ENCODE data around the gene NCF2.

The NCF2 gene

DNA sequence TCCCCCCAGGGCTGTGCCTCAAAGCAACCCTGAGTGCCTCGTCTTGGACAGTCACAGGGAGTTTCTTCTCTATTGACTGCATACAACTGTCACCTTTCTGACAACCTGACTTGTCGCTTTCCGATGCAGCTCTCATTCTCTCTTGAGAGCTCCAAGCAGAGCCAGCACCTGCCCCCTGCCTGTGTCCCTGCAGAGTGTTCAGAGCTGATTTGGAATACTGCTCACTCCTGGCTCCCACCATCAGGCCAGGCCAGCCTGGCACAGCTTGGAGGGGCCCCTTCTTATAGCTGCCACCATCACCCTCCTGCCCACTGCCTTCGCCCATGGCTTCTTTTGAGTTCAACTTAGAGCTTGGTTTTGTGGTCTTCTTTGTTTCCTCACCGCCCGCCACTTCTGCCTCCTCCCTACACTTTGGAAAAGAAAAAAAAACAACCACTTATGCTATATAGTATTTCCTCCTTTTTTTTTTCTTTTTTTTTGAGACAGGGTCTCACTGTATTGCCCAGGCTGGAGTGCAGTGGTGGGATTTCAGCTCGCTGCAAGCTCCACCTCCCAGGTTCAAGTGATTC is 12.3 kb downstream of the NCF2 start:
- H3K9me3 ChIP-seq (ENCODE audit: control extremely low read depth in 1 of 5, control insufficient read depth in 4 of 5, insufficient read depth in 2 of 5, low read depth in 1 of 5, low read length in 4 of 5) = no peaks in the 10 kb centered on the region
- H3K4me3 ChIP-seq (ENCODE audit: control insufficient read depth in 1 of 7, extremely low read depth in 1 of 7, insufficient read depth in 4 of 7, low read depth in 2 of 7, low read length in 6 of 7) = no peak overlapping the region
- DNase-seq = peak in 2 of 3 donors; percentile 35 to 51
- peaks cover 0 to 59% (median 17%) of the 10 kb centered on the region in 4 experiments for H3K4me1 ChIP-seq (ENCODE audit: control extremely low read depth in 1 of 4, control insufficient read depth in 4 of 4, insufficient read depth in 4 of 4, low read length in 3 of 4)
- WGBS (ENCODE audit: insufficient coverage) = 53% methylated on average over 7 of the region's 7 CpGs
- peaks cover 0 to 10% (median 0%) of the 10 kb centered on the region in 4 experiments for H3K36me3 ChIP-seq (ENCODE audit: control insufficient read depth in 4 of 4, insufficient read depth in 4 of 4, low read length in 3 of 4)
- ChIA-PET CTCF (interaction anchor here (0.6 to 3.7 kb wide), 10 partner anchors 9 to 1109 kb away, joined by 3 to 28 read pairs (median 4); no protein-coding TSS in a partner anchor), POLR2A (interaction anchor here (0.6 kb wide), 1 partner anchor 82 kb away, joined by 5 read pairs; no protein-coding TSS in a partner anchor)
- no peaks in the 10 kb centered on the region for H3K27me3 ChIP-seq (replicated peaks in 2 of 5; ENCODE audit: control insufficient read depth in 4 of 5, insufficient read depth in 5 of 5, low read length in 4 of 5)
- no peak overlapping the region for H3K27ac ChIP-seq (ENCODE audit: insufficient read depth in 1 of 2, low read depth in 1 of 2, low read length in 2 of 2, poor library complexity in 1 of 2, severe bottlenecking in 2 of 2)

DNA sequence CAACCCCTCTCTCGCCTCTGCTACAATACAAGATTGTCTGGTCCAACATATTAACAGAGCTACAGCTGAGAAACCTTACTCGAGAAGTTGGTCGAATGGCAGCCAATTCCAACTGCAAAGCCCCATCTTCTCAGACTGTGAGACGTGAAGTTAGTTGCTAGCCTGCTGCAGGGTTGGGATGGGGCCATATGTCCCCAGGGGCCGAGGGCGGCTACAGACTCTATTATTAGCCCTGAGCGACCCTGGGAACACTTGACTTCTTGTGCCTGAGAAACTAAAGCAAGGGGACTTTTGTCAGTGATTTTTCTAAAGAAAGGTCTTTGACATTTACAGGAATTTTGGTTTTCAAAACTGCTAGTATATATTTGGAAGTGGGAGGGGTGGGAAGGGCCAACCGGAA is 13.7 kb downstream of the NCF2 start:
- no peak for DNase-seq
- H3K27me3 ChIP-seq (replicated peaks in 2 of 5; ENCODE audit: control insufficient read depth in 4 of 5, insufficient read depth in 5 of 5, low read length in 4 of 5) = no peaks in the 10 kb centered on the region
- ChIA-PET POLR2A (no interaction called here), CTCF (interaction anchor here (1.0 to 1.2 kb wide), 2 partner anchors 46 to 58 kb away, joined by 3 read pairs; no protein-coding TSS in a partner anchor)
- no peak overlapping the region for H3K27ac ChIP-seq (ENCODE audit: insufficient read depth in 1 of 2, low read depth in 1 of 2, low read length in 2 of 2, poor library complexity in 1 of 2, severe bottlenecking in 2 of 2)
- peaks cover 0 to 15% (median 0%) of the 10 kb centered on the region in 4 experiments for H3K36me3 ChIP-seq (ENCODE audit: control insufficient read depth in 4 of 4, insufficient read depth in 4 of 4, low read length in 3 of 4)
- H3K4me1 ChIP-seq (ENCODE audit: control extremely low read depth in 1 of 4, control insufficient read depth in 4 of 4, insufficient read depth in 4 of 4, low read length in 3 of 4) = peaks cover 0 to 45% (median 15%) of the 10 kb centered on the region in 4 experiments
- no peaks in the 10 kb centered on the region for H3K9me3 ChIP-seq (ENCODE audit: control extremely low read depth in 1 of 5, control insufficient read depth in 4 of 5, insufficient read depth in 2 of 5, low read depth in 1 of 5, low read length in 4 of 5)
- H3K4me3 ChIP-seq (ENCODE audit: control insufficient read depth in 1 of 7, extremely low read depth in 1 of 7, insufficient read depth in 4 of 7, low read depth in 2 of 7, low read length in 6 of 7) = no peak overlapping the region
- 98% methylated on average over 8 of the region's 8 CpGs for WGBS (ENCODE audit: insufficient coverage)

DNA sequence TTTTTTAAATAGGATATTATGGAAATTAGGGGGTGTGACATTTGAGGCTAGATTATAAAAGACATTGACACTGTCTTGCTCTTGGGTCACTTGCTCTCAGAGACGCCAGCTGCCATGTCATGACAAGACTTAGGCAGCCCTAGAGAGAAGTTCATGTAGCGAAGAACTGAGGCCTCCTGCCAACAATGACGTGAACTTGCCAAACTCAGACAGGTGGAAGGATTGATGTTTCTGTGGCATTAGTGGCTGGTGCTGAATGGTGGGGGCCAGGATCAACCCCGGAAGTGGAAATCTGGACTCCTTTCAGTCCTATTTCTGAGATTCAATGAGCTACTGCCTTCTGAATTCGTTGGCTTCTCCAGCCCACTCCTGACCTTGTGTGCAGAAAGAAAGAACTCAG is 14.7 kb downstream of the NCF2 start:
- CTCF ChIA-PET = interaction anchor here (0.7 to 1.8 kb wide), 3 partner anchors 13 to 47 kb away, joined by 3 to 5 read pairs (median 3); no protein-coding TSS in a partner anchor
- WGBS (ENCODE audit: insufficient coverage) = 96% methylated on average over 3 of the region's 5 CpGs

DNA sequence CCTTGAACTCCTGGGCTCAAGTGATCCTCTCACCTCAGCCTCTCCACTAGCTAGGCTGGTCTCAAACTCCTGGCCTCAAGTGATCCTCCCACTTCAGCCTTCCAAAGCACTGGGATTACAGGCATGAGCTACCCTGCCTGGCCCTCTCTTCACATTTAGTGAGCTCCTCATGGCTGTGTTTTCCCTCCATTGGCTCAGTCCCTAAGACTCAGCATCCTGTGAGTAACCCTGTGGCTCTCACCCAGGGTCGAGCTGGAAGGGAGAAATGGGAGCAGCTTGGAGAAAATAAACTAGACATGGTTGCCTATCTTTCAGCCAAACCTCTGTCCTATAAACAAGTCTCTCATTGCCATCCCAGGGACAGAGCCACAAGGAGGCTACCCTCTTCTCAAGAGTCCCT is 17.5 kb downstream of the NCF2 start:
- H3K9me3 ChIP-seq (ENCODE audit: control extremely low read depth in 1 of 5, control insufficient read depth in 4 of 5, insufficient read depth in 2 of 5, low read depth in 1 of 5, low read length in 4 of 5) = no peaks in the 10 kb centered on the region
- H3K4me1 ChIP-seq (ENCODE audit: control extremely low read depth in 1 of 4, control insufficient read depth in 4 of 4, insufficient read depth in 4 of 4, low read length in 3 of 4) = peaks cover 6 to 22% (median 15%) of the 10 kb centered on the region in 4 experiments
- H3K36me3 ChIP-seq (ENCODE audit: control insufficient read depth in 4 of 4, insufficient read depth in 4 of 4, low read length in 3 of 4) = peaks cover 0 to 25% (median 0%) of the 10 kb centered on the region in 4 experiments
- H3K27ac ChIP-seq (ENCODE audit: insufficient read depth in 1 of 2, low read depth in 1 of 2, low read length in 2 of 2, poor library complexity in 1 of 2, severe bottlenecking in 2 of 2) = no peak overlapping the region
- ChIA-PET CTCF (interaction anchor here (0.7 kb wide), 1 partner anchor 51 kb away, joined by 3 read pairs; no protein-coding TSS in a partner anchor), POLR2A (no interaction called here)
- DNase-seq = no peak
- H3K27me3 ChIP-seq (replicated peaks in 2 of 5; ENCODE audit: control insufficient read depth in 4 of 5, insufficient read depth in 5 of 5, low read length in 4 of 5) = no peaks in the 10 kb centered on the region
- WGBS (ENCODE audit: insufficient coverage) = no CpG with 5 or more reads among the region's 1 CpG
- H3K4me3 ChIP-seq (ENCODE audit: control insufficient read depth in 1 of 7, extremely low read depth in 1 of 7, insufficient read depth in 4 of 7, low read depth in 2 of 7, low read length in 6 of 7) = no peak overlapping the region

More for the DNA sequence above, 14.7 kb downstream of the NCF2 start:
- DNase-seq = no peak
- peaks cover 0 to 16% (median 0%) of the 10 kb centered on the region in 4 experiments for H3K36me3 ChIP-seq (ENCODE audit: control insufficient read depth in 4 of 4, insufficient read depth in 4 of 4, low read length in 3 of 4)
- peaks cover 0 to 36% (median 14%) of the 10 kb centered on the region in 4 experiments for H3K4me1 ChIP-seq (ENCODE audit: control extremely low read depth in 1 of 4, control insufficient read depth in 4 of 4, insufficient read depth in 4 of 4, low read length in 3 of 4)
- H3K27ac ChIP-seq (ENCODE audit: insufficient read depth in 1 of 2, low read depth in 1 of 2, low read length in 2 of 2, poor library complexity in 1 of 2, severe bottlenecking in 2 of 2) = no peak overlapping the region
- POLR2A ChIA-PET = no interaction called here
- H3K9me3 ChIP-seq (ENCODE audit: control extremely low read depth in 1 of 5, control insufficient read depth in 4 of 5, insufficient read depth in 2 of 5, low read depth in 1 of 5, low read length in 4 of 5) = no peaks in the 10 kb centered on the region
- no peaks in the 10 kb centered on the region for H3K27me3 ChIP-seq (replicated peaks in 2 of 5; ENCODE audit: control insufficient read depth in 4 of 5, insufficient read depth in 5 of 5, low read length in 4 of 5)
- no peak overlapping the region for H3K4me3 ChIP-seq (ENCODE audit: control insufficient read depth in 1 of 7, extremely low read depth in 1 of 7, insufficient read depth in 4 of 7, low read depth in 2 of 7, low read length in 6 of 7)

DNA sequence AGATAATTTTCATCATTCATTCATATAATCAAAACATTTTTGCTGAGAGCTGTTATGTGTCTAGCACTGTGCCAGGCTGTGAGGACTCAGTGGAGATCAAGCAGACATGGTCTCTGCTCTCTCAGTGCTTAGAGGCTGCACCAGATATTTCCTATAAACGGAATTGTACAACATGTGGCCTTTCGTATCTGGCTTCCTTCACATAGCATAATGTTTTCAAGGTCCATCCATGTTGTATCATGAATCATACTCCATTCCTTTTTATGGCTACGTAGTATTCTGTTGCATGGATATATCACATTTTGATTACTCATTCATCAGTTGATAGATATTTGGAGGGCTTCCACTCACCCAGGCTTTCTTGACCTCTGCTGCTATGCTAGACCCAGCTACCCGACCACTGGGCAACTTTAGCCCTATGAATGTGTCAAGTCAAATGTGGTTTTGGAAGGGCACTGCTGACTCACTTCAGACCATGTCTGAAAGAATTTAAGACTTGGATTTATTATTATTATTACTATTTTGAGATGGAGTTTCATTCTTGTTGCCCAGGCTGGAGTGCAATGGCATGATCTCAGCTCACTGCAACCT is 18.5 kb downstream of the NCF2 start:
- Histone ChIP-seq H3K4me1 (ENCODE audit: control extremely low read depth in 1 of 4, control insufficient read depth in 4 of 4, insufficient read depth in 4 of 4, low read length in 3 of 4) (peaks cover 6 to 22% (median 21%) of the 10 kb centered on the region in 4 experiments), H3K9me3 (ENCODE audit: control extremely low read depth in 1 of 5, control insufficient read depth in 4 of 5, insufficient read depth in 2 of 5, low read depth in 1 of 5, low read length in 4 of 5) (no peaks in the 10 kb centered on the region), H3K4me3 (ENCODE audit: control insufficient read depth in 1 of 7, extremely low read depth in 1 of 7, insufficient read depth in 4 of 7, low read depth in 2 of 7, low read length in 6 of 7) (no peak overlapping the region), H3K27me3 (replicated peaks in 2 of 5; ENCODE audit: control insufficient read depth in 4 of 5, insufficient read depth in 5 of 5, low read length in 4 of 5) (no peaks in the 10 kb centered on the region), H3K27ac (ENCODE audit: insufficient read depth in 1 of 2, low read depth in 1 of 2, low read length in 2 of 2, poor library complexity in 1 of 2, severe bottlenecking in 2 of 2) (no peak overlapping the region), H3K36me3 (ENCODE audit: control insufficient read depth in 4 of 4, insufficient read depth in 4 of 4, low read length in 3 of 4) (peaks cover 0 to 25% (median 0%) of the 10 kb centered on the region in 4 experiments)
- POLR2A ChIA-PET = no interaction called here
- DNase-seq = no peak
- CTCF ChIA-PET = interaction anchor here (2.1 kb wide), 1 partner anchor 8 kb away, joined by 7 read pairs; no protein-coding TSS in a partner anchor
- 93% methylated on average over 2 of the region's 4 CpGs for WGBS (ENCODE audit: insufficient coverage)

DNA sequence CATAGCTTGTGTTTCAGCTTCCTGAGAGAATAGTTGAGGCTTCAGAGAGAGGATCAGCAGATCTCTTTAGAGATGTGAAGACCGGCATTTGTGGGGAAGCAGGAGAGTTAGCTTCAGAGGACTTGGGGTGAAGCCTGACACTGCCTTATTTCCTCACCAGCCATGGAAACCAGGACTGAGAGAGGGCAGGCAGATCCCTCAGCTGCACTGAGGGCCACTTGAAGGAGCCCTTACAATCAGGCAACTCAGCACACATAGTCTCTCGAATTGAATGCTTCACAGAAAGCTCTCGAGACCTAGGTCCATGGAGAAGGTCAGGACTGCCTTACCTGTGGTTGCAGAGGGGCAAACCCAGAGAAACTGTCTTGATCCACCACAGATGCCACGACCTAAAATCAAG is 19.8 kb downstream of the NCF2 start:
- Histone ChIP-seq H3K27me3 (replicated peaks in 2 of 5; ENCODE audit: control insufficient read depth in 4 of 5, insufficient read depth in 5 of 5, low read length in 4 of 5) (no peaks in the 10 kb centered on the region), H3K9me3 (ENCODE audit: control extremely low read depth in 1 of 5, control insufficient read depth in 4 of 5, insufficient read depth in 2 of 5, low read depth in 1 of 5, low read length in 4 of 5) (no peaks in the 10 kb centered on the region), H3K27ac (ENCODE audit: insufficient read depth in 1 of 2, low read depth in 1 of 2, low read length in 2 of 2, poor library complexity in 1 of 2, severe bottlenecking in 2 of 2) (no peak overlapping the region), H3K36me3 (ENCODE audit: control insufficient read depth in 4 of 4, insufficient read depth in 4 of 4, low read length in 3 of 4) (peaks cover 0 to 25% (median 0%) of the 10 kb centered on the region in 4 experiments), H3K4me3 (ENCODE audit: control insufficient read depth in 1 of 7, extremely low read depth in 1 of 7, insufficient read depth in 4 of 7, low read depth in 2 of 7, low read length in 6 of 7) (no peak overlapping the region), H3K4me1 (ENCODE audit: control extremely low read depth in 1 of 4, control insufficient read depth in 4 of 4, insufficient read depth in 4 of 4, low read length in 3 of 4) (peaks cover 6 to 31% (median 23%) of the 10 kb centered on the region in 4 experiments)
- 89% methylated on average over 3 of the region's 4 CpGs for WGBS (ENCODE audit: insufficient coverage)
- ChIA-PET CTCF (interaction anchor here (2.1 kb wide), 1 partner anchor 10 kb away, joined by 7 read pairs; no protein-coding TSS in a partner anchor), POLR2A (no interaction called here)
- no peak for DNase-seq

DNA sequence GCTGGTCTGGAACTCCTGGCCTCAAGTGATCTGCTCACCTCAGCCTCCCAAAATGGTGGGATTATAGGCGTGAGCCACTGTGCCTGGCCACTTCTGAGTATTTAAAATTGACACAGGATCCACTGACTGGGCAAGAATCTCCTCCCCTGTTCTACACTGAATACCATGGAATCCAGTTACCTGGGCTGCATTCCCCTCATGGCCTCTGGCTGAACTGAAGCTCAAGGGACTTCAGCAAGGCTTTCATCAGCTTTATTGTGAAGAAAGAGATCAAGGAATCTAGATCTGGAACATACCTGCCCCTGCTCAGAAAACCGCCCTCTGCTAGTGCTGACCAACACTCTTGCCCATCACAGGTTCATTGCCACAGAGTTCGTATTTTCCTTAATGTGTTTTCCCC is 20.5 kb downstream of the NCF2 start:
- WGBS (ENCODE audit: insufficient coverage) = 100% methylated on average over 3 of the region's 3 CpGs
- ChIA-PET POLR2A (no interaction called here), CTCF (interaction anchor here (1.0 to 3.1 kb wide), 3 partner anchors 9 to 25 kb away, joined by 3 to 28 read pairs (median 4); no protein-coding TSS in a partner anchor)

More for the DNA sequence above, 20.5 kb downstream of the NCF2 start:
- H3K4me1 ChIP-seq (ENCODE audit: control extremely low read depth in 1 of 4, control insufficient read depth in 4 of 4, insufficient read depth in 4 of 4, low read length in 3 of 4) = peaks cover 6 to 36% (median 25%) of the 10 kb centered on the region in 4 experiments
- no peak overlapping the region for H3K4me3 ChIP-seq (ENCODE audit: control insufficient read depth in 1 of 7, extremely low read depth in 1 of 7, insufficient read depth in 4 of 7, low read depth in 2 of 7, low read length in 6 of 7)
- no peak overlapping the region for H3K27ac ChIP-seq (ENCODE audit: insufficient read depth in 1 of 2, low read depth in 1 of 2, low read length in 2 of 2, poor library complexity in 1 of 2, severe bottlenecking in 2 of 2)
- DNase-seq = no peak
- H3K9me3 ChIP-seq (ENCODE audit: control extremely low read depth in 1 of 5, control insufficient read depth in 4 of 5, insufficient read depth in 2 of 5, low read depth in 1 of 5, low read length in 4 of 5) = no peaks in the 10 kb centered on the region
- peaks cover 0 to 25% (median 0%) of the 10 kb centered on the region in 4 experiments for H3K36me3 ChIP-seq (ENCODE audit: control insufficient read depth in 4 of 4, insufficient read depth in 4 of 4, low read length in 3 of 4)
- H3K27me3 ChIP-seq (replicated peaks in 2 of 5; ENCODE audit: control insufficient read depth in 4 of 5, insufficient read depth in 5 of 5, low read length in 4 of 5) = no peaks in the 10 kb centered on the region
